ENCODE results near the gene ETFDH.
"Not testable (repeated sequence)": the region's sequence is repeated elsewhere in the genome, so short reads cannot be mapped to it uniquely, and the experiment has no call there.

The ETFDH gene

DNA sequence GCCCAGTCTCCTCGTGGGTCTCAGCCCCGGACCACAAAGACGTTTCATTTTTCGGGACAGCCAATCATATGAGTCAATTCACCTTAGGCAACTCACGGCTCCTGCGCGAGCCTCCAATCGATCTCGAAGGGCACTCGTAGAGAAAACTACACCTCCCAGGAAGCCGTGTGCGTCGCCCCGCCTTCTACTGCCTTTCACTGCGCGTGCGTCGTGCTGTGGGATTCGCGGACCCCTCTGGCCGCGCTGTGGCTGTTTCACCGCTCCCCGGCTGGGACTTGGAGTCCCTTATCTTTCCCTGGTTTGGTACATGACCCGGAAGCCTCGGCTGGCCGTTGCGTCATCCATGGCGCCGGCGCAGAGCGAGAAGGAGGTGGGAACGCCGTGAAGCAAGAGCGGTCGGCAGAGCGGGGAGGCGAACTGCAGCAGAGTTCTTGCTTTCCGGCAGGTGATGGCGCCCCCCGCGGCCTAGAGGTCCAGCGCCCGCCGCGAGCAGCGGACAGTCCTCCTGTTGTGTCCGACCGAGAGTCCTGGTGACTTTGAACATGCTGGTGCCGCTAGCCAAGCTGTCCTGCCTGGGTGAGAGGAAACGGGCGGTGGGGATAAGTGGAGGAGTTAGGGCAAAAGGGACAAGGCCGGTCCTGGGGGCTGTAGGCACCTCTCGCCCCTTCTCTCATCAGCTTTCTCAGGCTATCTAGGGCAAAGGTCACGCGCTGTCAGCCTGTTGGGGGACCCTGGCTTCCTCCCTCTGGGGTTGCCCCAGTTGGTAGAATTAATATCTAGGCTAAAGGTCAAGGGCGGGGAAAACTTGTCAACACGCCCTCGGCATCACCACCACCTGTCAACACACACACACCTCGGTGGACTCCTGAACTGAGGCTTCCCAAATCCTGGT is at the start of gene ETFDH:
ETFDH (plus strand) TSS at position 382 of the 892 bp plus-strand sequence; CDS start at position 543, 161 bp downstream.
- DNase-seq, result peak; percentile 94

GRCh38 chr4:158624889-158625478 is 47.1 kb upstream of the ETFDH start:
- DNase-seq, result peak; percentile 21

- DNase-seq, result no peak
Observed at GRCh38 chr4:158625544-158625943, 46.6 kb upstream of the ETFDH start.

DNA sequence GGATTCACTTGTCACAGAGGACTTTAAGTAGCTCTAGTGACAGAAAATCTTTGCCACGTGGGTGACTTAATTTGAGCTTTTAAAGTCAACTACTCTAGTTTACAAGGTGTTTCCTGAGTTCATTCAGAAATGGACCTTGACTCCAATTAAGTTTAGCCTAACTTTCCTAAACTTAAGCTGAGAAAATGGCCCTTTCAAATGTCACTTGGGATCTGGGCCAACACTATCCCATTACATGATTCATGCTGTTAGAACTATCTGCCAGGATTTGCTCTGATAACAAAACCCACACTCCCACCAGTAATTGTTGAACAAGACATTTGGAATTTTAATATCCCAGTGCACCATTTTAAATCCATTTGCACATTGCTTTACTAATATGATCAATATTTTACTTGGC is 41.2 kb upstream of the ETFDH start:
- no peak for DNase-seq

DNA sequence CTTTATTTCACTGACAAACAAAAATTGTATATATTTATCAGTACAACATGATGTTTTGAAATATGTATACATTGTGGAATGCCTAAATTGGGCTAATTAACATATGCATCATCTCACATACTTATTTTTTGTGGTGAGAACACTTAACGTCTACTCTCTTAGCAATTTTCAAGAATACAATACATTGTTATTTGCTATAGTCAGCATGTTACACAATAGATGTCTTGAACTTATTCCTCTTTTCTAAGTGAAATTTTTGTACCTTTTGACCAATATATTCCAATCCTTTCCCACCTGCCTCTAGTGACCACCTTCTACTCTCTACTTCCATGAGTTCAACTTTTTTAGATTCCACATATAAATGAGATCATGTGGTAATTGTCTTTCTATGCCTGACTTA is 35.5 kb upstream of the ETFDH start:
- DNase-seq, result no peak

DNA sequence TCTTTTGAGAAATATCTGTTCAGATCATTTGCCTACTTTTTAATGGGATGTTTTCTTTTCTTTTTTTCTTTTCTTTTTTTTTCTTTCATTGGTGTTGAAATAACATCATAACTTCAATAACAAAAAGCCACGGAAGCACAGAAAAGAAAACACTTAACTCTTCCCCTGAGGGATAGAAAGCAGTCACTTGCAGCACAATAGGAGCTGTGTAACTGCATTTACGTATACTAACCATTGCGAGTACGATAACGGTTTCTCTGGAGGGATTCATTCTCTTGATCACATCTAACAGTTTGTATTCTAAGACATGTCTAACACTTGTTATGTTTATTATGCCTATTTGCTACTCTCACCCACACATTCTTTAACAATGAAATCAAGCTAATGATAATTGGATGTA is 27.7 kb upstream of the ETFDH start:
- no peak for DNase-seq

DNA sequence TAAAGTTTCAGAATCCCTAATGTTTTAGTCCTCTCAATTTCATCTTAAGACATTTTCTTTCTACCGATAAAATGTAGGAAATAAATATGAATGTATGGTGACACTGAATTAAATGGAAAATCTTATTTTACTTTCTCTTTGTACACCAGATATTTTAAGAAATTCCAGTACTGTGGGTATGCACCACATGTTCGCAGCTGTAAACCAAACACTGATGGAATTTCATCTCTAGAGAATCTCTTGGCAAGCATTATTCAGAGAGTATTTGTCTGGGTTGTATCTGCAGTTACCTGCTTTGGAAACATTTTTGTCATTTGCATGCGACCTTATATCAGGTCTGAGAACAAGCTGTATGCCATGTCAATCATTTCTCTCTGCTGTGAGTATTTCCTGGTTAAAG is 27.3 kb upstream of the ETFDH start:
- DNase-seq, result no peak

GRCh38 chr4:158649111-158649680 is 22.9 kb upstream of the ETFDH start:
- DNase-seq, result no peak

DNA sequence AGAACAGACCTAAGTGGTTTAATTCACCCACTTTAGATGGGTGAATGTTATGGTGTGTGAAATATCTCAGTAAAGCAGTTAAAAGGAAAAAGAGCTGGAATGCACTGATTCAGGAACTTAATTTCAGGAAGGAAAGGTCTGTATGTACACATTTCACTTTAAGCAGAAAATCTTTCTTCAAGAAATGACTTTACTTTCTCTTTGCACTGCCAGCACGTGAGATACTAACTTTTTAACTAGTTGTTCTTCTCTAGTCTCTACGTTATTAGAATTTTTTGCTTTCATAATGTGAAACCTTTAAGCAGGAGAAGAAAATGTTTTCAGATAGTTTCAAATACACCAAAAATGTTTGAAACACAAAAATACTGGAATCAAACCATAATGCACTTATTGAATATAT is 19.2 kb upstream of the ETFDH start:
- DNase-seq, result no peak

DNA sequence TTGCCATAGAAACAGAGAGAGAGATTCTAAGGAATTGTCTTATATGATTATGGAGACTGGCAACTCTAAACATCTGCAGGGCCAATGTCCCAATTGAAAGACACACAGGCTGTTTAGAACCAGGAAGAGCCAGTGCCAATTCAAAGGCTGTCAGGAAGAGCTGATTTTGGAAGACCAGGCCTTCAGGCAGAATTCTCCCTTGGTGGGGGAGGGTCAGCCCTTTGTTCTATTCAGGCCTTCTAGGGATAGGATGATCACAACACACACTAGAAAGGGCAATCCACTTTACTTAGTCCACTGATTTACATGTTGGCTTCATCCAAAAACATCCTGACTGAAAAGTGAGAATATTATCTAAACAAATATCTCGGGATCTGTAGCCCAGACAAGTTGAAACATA is 15.7 kb upstream of the ETFDH start:
- no peak for DNase-seq

- DNase-seq, result no peak
Observed at GRCh38 chr4:158657291-158657690, 14.8 kb upstream of the ETFDH start.

DNA sequence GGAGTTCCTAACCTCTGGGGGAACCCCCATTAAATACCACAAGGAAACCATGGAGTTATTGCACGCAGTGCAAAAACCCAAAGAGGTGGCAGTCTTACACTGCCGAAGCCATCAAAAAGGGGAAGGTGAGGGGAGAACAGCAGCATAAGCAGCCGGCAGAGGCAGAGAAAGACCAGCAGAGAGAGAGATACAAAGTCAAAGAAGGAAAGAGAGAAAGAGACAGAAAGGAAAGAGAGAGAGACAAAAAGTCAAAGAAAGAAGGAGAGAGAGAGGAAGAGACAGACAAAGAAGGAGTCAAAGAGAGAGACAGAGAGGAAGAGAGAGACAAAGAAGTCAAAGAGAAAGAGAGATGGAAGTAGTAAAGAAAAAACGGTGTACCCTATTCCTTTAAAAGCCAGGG is 8.8 kb upstream of the ETFDH start:
- not testable (repeated sequence) for DNase-seq

GRCh38 chr4:158663707-158664625 is 8.1 kb upstream of the ETFDH start:
- not testable (repeated sequence) for DNase-seq

GRCh38 chr4:158664806-158665205 is 7.3 kb upstream of the ETFDH start:
- DNase-seq, result no peak

DNA sequence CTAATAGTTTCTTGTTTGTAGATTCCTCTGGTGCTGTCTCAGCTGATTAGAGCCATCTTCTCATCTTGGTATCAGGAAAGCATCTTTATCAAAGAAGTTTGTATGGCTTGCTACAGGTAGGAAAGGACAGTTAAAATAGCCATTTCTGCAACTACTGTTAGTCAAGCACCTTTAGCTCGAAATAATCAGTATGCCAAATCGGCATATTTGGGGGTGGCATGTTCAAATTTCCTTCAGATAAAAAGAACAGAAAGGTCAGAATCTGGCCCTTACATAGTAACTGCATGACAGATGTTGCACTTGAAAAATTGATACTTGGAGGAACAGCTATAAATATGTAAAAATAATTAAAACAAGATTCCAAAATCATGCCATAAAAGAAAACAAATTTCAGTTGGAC is 5.2 kb upstream of the ETFDH start:
- no peak for DNase-seq

DNA sequence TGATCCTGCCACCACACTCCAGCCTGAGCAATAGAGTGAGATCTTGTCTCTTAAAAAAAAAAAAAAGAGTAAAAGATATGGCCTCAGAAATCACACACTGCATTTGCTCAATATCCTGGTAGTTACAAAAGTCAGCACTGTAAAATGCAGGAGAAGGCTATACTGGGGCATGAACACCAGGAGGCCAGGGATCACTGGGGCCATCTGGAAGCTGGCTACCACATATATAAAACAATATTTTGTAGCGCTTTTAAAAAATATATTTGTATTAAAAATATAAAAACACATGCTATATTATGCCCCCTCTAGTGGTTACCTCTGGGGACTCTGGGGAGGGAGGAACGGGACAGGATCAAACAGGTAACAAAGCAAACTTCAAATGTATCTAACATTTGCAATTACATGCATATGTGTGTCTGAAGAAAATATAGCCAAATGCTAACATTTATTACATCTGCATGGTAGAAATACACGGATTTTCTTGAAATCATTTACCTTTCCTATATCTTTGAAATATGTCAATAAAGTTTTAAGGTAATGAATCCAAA is 4.4 kb upstream of the ETFDH start:
- no peak for DNase-seq

GRCh38 chr4:158669310-158669709 is 2.8 kb upstream of the ETFDH start:
- no peak for DNase-seq

GRCh38 chr4:158670975-158671664 is 976 bp upstream of the ETFDH start:
- no peak for DNase-seq

DNA sequence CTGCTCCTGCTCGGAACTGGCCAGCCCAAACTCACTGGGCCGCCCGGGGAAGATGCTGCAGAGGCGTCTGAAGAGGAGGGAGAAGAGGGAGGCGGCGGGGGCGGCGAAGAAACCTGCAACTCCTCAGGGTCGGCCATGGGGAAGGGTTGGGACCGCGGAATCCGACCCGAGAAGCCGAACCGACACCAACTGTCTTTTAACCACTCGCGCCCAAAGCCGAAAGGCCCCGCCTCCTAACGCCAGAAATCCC is 506 bp upstream of the ETFDH start, which contains the start of gene C4orf46:
C4orf46 (minus strand) TSS at position 223 of the 250 bp plus-strand sequence; CDS start at position 137, 86 bp downstream.
- no peak for DNase-seq

- no peak for DNase-seq
Observed at GRCh38 chr4:158673633-158674032, 1.5 kb downstream of the ETFDH start.

GRCh38 chr4:158676076-158676475 is 4.0 kb downstream of the ETFDH start:
- DNase-seq, result no peak

DNA sequence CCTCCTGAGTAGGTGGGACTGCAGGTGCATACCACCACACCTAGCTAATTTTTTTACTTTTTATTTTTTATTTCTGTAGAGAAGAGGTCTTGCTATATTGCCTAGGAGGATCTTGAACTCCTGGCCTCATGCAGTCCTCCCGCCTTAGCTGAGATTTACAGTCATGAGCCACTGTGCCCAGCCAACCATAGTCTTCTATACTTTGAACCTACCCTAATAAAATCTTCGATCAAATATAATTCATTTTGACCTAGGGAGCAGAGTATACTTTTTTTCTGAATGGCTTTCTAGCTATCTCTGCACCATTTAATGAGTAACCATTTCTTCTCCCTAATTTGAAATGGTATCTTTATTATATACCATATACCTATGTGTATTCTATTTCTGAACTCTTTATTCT is 6.7 kb downstream of the ETFDH start:
- no peak for DNase-seq

All from NCI-H1417 treated with DMSO at 0.1 percent for 48 hours (cell line).